GM15510 (cell line): ENCODE data around the gene NUDT8.
A peak's percentile ranks its signal among the peaks of the same experiment; 100 is the strongest.

Source experiments
- POLR2A ChIP-seq: IDR thresholded peaks from 3 replicates; pipeline ENCODE4 v1.6.1; 2011; ENCODE audit warnings: borderline replicate concordance; ENCODE audit not compliant: insufficient read length; ENCODE audit errors: extremely low read depth

NUDT8 gene

DNA sequence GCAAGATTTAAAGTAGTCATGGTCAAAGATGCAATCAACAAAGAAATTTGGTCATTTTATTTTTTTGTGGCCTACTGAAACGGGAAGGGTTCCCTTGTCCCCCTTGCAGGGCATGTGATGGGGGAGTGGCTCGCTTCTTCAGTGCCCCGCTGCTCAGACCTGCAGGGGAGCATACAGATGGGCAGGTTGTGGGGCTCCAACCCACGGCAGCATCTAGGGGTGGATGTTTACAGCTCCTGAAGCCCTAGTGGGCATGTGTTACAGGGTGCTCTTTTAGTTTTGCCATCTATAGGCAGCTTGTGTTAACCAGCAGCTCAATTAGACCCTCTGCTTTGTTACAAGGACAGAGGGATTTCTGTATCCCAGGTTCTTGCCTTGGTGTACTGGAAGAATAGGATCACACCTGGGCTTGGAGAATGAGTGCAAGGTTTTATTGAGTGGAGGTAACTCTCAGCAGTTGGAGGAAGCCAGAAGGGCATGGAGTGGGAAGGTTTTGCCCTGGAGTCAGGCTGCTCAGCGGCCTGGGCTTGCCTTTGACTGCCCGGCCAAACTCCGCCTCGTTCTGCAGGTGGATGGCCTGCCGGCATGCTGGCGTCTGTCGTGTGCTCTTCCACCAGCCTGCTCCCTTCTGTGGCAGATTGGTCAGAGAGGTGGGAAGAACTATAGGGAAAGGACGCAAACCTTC lies 36.7 kb downstream of the NUDT8 start:
- no peak for TF ChIP-seq POLR2A

DNA sequence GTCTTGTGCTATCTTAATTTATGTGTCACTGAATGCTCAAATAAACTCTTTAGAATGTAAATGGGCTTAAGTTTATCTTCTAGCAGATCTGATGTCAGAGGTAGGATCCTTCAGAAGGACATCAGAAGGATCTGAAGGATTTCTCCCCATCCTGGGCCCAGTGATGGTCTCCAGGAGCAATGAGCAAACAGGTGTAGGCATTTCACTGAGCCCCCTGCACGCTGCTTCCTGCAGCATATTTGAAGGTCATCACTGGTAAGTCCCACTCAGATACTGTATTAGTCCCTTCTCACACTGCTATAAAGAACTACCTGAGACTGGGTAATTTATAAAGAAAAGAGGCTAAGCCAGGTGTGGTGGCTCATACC lies 41.6 kb downstream of the NUDT8 start:
- no peak for TF ChIP-seq POLR2A

DNA sequence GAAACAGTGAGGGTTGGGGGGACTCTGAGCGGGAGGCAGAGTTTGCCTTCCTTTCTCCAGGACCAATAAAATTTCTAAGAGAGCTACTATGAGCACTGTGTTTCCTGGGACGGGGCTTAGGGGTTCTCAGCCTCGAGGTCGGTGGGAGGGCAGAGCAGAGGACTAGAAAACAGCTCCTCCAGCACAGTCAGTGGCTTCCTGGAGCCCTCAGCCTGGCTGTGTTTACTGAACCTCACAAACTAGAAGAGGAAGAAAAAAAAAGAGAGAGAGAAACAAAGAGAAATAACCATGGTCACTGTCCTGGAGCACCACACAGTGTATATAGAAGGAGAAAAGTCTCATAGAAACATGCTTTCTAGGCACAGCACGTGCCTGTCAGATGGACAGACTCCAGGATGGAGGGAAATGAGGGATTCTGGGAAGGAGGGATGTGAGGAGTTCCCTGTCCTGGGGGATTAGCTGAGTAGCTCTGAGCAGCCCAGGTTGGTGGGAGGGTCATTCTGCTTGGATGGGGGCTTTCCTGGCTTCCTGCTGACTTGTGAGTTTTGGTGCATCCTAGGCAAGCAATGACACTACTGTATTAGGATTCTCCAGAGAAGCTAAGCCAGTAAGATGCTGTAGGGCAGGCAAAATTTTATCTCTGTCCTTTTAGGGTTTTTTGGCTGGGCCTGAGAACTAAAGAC lies 43.0 kb downstream of the NUDT8 start:
- peak; percentile 14 for TF ChIP-seq POLR2A

DNA sequence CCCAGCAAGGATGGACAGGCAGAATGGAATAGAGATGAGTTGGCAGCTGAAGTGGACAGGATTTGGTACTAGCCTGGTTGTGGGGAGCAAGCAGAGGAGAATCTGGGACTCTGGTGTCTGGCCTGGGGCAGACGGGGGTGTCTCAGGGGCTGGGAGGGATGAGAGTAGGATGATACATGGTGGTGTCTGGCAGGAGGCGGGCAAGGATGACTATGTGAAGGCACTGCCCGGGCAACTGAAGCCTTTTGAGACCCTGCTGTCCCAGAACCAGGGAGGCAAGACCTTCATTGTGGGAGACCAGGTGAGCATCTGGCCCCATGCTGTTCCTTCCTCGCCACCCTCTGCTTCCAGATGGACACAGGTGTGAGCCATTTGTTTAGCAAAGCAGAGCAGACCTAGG lies 43.8 kb downstream of the NUDT8 start:
- TF ChIP-seq POLR2A: no peak

DNA sequence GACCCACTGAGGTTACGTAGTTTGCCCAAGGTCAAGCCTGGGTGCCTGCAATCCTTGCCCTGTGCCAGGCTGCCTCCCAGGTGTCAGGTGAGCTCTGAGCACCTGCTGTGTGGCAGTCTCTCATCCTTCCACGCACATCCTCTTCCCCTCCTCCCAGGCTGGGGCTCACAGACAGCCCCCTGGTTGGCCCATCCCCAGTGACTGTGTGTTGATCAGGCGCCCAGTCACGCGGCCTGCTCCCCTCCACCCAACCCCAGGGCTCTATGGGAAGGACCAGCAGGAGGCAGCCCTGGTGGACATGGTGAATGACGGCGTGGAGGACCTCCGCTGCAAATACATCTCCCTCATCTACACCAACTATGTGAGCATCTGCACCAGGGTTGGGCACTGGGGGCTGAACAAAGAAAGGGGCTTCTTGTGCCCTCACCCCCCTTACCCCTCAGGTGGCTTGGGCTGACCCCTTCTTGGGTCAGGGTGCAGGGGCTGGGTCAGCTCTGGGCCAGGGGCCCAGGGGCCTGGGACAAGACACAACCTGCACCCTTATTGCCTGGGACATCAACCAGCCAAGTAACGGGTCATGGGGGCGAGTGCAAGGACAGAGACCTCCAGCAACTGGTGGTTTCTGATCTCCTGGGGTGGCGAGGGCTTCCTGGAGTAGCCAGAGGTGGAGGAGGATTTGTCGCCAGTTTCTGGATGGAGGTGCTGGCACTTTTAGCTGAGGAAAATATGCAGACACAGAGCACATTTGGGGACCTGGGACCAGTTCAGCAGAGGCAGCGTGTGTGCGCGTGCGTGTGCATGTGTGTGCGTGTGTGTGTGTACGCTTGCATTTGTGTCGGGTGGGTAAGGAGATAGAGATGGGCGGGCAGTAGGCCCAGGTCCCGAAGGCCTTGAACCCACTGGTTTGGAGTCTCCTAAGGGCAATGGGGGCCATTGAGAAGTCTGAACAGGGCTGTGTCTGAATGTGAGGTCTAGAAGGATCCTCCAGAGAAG lies 44.6 kb downstream of the NUDT8 start:
- TF ChIP-seq POLR2A: no peak

DNA sequence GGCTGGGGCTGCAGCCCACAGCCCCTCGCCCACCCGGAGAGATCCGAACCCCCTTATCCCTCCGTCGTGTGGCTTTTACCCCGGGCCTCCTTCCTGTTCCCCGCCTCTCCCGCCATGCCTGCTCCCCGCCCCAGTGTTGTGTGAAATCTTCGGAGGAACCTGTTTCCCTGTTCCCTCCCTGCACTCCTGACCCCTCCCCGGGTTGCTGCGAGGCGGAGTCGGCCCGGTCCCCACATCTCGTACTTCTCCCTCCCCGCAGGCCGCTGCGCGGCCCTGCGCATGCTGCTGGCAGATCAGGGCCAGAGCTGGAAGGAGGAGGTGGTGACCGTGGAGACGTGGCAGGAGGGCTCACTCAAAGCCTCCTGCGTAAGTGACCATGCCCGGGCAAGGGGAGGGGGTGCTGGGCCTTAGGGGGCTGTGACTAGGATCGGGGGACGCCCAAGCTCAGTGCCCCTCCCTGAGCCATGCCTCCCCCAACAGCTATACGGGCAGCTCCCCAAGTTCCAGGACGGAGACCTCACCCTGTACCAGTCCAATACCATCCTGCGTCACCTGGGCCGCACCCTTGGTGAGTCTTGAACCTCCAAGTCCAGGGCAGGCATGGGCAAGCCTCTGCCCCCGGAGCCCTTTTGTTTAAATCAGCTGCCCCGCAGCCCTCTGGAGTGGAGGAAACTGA lies 45.4 kb downstream of the NUDT8 start:
- TF ChIP-seq POLR2A: no peak

DNA sequence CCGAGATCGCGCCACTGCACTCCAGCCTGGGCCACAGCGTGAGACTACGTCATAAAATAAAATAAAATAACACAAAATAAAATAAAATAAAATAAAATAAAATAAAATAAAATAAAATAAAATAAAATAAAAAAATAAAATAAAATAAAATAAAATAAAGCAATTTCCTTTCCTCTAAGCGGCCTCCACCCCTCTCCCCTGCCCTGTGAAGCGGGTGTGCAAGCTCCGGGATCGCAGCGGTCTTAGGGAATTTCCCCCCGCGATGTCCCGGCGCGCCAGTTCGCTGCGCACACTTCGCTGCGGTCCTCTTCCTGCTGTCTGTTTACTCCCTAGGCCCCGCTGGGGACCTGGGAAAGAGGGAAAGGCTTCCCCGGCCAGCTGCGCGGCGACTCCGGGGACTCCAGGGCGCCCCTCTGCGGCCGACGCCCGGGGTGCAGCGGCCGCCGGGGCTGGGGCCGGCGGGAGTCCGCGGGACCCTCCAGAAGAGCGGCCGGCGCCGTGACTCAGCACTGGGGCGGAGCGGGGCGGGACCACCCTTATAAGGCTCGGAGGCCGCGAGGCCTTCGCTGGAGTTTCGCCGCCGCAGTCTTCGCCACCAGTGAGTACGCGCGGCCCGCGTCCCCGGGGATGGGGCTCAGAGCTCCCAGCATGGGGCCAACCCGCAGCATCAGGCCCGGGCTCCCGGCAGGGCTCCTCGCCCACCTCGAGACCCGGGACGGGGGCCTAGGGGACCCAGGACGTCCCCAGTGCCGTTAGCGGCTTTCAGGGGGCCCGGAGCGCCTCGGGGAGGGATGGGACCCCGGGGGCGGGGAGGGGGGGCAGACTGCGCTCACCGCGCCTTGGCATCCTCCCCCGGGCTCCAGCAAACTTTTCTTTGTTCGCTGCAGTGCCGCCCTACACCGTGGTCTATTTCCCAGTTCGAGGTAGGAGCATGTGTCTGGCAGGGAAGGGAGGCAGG lies 46.2 kb downstream of the NUDT8 start, which contains the start of gene GSTP1:
Gene GSTP1 (plus strand): TSS at position 566 of the 958 bp plus-strand sequence. CDS start 32 bp downstream, at position 598.
- peak; percentile 97 for TF ChIP-seq POLR2A

DNA sequence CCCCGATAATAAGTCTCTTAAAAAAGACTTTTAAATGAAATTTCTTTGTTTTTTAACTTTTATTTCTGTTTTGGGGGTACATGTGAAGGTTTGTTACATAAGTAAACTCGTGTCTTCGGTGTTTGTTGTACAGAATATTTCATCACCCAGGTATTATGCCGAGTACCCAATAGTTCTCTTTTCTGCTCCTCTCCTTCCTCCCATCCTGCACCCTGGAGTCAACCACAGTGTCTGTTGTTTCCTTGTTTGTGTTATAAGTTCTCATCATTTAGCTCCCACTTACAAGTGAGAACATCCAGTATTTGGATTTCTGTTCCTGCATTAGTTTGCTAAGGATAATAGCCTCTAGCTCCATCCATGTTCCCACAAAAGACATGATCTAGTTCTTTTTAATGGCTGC lies 47.7 kb downstream of the NUDT8 start:
- no peak for TF ChIP-seq POLR2A

DNA sequence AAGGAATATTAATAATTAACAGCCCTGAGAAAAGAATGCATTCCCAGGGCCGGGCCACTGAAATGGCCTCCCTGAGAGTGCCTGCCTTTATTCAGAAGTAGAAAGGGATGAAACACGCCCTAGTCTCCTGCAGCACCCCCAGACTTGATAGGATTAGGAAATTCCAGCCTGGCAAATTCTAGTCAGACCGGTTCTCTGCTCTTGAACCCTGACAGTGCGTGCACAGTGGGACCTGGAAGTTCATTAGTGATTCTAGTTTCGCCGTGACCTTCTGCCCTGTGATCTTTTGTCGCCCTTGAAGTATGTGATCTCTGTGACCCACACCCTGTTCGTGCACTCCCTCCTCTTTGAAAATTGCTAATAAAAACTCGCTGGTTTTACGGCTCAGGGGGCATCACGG lies 48.3 kb downstream of the NUDT8 start:
- TF ChIP-seq POLR2A: no peak

DNA sequence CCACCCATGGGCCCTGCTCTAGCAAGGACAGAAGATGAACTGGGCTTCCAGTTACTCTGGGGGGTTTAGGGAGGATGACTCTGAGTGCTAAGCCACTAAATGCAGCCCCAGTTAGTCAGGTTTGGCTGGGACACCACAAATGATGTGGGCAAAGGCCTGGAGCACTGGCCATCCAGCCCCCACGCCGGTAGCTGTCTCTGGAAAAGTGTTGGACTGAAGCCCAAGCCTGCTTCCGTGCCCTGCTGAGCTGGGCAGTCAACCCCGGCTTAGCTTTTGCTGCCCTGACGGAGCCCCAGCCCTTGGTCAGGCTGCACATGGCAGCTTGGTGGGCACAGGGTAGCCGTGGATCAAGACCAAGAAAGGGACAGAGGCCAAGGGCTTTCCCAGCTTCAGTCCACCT lies 51.8 kb downstream of the NUDT8 start:
- no peak for TF ChIP-seq POLR2A
